Stimulated activated CD8-positive, alpha-beta memory T cell treated with anti-CD3 and anti-CD28 coated beads, Interleukin-4, amount 100 ng/mL, for 24 hours (primary cell): ENCODE data around the gene SLX1A.
"Not testable (repeated sequence)": the region's sequence is repeated elsewhere in the genome, so short reads cannot be mapped to it uniquely, and the experiment has no call there.

ENCODE experiments used
- DNase-seq: peaks from one replicate; pipeline ENCODE4 v3.0.0-alpha.2; 2020; ENCODE audit warnings: low read depth

The SLX1A gene

DNA sequence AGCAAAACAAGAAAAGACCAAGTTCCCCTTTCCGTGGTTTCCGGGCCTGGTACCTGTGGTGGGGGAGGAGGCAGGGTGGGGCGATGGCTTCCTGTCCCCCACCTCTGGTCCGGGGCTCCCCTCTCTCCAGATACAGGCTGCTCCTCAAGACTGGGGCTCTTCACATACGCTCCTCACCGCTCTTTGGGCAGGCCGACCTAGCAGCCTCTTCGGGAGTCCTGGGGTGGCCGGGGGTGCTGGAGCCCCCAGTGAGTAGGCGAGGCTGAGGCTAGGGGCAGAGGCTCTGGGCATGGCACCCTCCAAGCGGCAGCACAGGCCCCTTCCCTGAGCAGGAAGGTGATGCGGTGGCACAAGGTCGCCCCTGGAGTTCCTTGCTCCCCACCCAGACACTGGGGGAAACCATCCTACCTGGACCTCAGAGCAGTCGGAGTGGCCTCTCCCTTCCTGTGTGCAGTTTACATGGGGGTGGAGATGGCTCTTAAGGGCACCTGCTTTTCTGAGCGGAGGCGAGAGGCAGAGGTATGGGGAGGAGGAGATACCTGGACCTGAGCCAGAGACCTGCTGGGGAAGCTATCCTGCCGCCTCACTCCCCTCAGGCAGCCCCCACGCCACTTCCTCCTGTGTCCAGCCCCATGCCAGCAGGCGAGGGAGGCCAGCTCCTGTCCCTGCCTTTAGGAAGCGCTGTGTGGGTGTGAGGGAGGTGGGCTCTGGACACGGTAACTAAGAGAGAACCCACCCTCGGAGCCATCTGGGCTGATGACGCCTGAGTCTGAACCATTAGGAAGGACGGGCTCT, 9.4 kb upstream of the SLX1A start:
- peak; percentile 59 for DNase-seq

DNA sequence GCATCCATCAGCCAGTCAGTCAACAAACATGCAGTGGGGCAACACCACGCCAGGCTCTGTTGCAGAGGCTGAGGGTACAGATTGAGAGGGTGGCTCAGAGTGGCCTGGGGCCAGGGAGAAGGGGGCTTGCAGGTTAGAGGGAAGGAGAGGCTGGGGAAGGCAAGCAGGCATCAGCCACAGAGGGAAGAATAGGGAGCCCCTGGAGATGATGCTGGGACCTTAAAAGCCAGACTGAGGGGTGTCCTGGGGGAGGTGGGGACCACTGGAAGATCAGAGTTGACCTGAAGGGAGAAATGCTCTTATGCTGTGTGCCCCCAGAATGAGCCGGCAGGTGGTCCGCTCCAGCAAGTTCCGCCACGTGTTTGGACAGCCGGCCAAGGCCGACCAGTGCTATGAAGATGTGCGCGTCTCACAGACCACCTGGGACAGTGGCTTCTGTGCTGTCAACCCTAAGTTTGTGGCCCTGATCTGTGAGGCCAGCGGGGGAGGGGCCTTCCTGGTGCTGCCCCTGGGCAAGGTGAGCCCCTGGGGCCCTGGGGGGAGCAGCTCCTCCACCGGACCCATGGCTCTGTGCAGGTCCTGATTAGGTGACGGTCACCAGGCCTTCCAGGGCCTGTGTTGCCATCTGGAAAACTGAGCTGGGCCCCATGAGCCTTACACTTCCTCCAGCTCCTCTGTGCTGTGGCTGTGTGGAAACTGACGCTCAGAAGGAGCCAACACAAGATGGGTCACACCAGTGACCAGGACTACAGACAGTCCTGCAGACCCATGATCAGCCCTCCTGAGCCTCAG, 8.6 kb upstream of the SLX1A start:
- DNase-seq, result no peak

DNA sequence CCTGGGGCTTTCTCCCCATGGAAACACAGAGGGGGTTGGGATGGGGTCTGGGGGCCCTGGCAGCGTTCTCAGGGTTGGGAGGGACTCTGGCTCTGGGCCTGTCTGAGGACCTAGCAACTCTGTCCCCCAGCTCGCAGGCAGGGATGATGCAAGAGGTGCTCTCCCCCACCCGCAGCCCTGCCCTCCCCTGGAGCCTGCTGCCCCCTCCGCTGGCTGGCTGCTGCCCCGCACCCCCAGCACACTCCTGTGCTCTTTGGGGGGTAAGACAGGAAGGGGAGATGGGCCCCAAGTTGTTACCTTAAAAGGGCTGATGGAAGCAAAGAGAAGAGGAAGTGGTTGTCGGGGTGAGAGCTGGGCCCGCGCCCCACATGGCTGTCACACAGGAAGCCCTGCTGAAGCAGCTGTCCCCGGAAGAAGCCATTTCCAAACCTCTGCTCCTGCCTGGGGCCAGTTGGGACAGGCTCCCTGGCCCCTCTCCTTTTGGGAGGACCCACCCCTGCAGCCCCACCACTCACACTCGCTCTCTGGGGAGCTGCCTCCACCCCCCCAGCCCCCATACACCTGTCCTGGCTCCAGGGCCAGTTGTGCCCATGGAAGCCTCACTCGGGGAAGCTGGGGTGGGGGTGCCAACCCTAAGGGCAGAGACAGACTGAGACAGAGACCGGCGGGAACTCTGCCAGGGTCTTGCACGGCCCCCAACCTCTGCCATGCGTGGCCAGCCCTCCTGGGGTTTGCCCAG, 7.8 kb upstream of the SLX1A start:
- DNase-seq, result peak; percentile 74

DNA sequence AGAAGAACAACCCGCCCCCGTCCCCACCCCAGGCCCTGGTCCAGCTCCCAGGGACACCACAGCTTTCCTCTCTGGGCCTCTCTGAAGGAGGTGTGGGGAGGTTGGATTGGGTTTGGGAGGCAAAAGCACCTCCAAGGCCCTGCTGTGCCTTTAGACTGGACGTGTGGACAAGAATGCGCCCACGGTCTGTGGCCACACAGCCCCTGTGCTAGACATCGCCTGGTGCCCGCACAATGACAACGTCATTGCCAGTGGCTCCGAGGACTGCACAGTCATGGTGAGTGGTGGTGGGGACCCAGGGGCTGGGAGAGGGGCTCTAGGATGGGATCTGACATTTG, 7.3 kb upstream of the SLX1A start:
- no peak for DNase-seq

DNA sequence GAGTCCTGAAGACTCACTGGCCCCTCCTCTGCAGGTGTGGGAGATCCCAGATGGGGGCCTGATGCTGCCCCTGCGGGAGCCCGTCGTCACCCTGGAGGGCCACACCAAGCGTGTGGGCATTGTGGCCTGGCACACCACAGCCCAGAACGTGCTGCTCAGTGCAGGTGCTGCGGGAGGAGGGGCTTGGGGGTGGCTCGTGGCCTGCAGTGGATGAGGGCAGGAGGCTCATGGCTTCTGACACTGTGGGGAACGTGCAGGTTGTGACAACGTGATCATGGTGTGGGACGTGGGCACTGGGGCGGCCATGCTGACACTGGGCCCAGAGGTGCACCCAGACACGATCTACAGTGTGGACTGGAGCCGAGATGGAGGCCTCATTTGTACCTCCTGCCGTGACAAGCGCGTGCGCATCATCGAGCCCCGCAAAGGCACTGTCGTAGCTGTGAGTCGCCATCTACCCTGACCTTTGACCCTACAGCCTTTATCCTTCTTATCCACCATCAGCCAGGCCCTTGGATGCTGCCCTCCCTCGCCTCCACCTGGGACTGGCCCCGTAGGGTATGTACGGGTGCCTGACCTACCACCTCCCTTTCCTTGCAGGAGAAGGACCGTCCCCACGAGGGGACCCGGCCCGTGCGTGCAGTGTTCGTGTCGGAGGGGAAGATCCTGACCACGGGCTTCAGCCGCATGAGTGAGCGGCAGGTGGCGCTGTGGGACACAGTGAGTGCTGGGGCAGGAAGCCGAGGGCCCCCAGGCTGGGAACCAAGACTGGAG, 6.7 kb upstream of the SLX1A start:
- DNase-seq, result peak; percentile 81

DNA sequence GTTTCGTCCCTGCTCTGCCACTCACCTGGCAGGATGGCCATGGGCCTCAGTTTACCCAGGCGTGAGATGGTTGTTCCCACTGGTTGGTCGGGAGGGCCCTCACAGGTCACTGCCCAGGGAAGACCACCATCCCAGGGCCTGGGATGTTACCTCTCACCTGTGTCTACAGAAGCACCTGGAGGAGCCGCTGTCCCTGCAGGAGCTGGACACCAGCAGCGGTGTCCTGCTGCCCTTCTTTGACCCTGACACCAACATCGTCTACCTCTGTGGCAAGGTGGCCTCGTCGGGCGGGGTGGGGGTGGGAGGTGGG, 6.2 kb upstream of the SLX1A start:
- no peak for DNase-seq

DNA sequence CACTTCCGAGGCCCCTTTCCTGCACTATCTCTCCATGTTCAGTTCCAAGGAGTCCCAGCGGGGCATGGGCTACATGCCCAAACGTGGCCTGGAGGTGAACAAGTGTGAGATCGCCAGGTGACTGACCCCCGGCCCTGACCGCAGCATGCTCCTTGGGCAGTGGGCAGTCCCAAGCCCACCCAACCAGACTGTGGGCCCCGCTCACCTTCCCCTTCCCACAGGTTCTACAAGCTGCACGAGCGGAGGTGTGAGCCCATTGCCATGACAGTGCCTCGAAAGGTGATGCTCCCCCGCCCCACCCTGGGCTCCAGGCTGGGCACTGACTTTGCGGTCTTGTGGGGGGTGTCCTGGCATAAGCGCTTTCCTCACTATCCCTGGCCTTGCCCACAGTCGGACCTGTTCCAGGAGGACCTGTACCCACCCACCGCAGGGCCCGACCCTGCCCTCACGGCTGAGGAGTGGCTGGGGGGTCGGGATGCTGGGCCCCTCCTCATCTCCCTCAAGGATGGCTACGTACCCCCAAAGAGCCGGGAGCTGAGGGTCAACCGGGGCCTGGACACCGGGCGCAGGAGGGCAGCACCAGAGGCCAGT, 5.6 kb upstream of the SLX1A start:
- no peak for DNase-seq

DNA sequence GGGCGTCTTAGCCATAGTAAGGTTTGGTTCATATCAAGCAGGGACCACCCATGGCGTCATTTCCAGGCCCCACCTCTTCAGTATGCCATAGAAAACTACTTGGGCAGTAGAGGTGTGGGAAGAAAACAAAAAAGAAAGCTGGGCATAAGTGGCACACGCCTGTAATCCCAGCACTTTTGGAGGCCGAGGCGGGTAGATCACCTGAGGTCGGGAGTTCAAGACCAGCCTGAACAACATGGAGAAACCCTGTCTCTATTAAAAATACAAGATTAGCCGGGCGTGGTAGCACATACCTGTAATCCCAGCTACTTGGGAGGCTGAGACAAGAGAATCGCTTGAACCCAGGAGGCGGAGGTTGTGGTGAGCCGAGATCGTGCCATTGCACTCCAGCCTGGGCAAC, 2.5 kb upstream of the SLX1A start:
- not testable (repeated sequence) for DNase-seq

DNA sequence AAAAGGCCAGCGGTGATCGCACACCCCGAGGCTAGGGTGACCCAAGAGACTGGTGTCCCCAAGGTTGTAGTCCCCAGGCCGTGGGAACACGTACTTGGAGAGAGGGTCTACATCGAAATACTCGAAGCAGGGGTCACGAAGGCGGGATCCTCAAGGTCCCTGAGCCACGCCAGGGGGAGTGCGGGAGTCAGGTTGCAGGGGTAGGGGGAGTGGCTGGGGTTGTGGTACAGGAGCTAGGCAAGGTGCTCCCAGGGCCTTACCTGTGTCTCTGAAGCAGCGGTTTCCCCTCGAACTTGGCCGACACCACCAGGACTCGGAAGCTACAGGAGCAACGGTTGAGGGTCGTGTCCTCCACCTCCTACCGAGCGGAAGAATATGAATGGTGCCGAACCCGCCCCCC, 577 bp upstream of the SLX1A start:
- not testable (repeated sequence) for DNase-seq

DNA sequence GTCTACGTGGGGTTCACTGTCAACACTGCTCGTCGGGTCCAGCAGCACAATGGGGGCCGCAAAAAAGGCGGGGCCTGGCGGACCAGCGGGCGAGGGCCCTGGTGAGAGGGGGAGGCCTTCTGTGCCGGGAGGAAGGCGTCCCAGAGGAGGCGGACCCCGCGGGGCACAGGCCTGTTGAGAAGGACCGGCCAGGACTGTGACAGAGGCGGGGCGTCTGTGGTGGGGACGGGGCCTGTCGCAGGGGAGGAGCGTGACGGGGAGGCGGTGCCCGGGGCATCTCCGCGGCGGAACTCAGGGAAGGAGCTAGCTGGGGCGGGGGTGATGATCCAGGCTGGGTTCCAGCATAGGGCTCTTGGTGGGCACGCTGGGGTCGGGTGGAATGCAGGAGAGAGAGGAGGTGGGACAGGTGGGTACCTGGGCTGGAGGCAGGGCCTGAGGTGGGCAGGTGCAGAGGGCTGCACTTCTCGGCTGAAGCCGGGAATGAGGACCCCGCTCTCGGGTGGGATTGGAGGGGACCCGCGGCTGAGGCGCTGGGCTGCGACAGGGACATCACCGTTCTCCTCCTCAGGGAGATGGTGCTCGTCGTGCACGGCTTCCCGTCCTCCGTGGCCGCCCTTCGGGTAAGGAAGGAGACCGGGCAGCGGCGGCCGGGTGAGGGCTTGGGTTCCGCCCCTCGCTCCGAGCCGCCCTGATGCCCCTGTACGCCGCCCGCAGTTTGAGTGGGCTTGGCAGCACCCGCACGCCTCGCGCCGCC, 674 bp downstream of the SLX1A start:
- DNase-seq, result not testable (repeated sequence)

DNA sequence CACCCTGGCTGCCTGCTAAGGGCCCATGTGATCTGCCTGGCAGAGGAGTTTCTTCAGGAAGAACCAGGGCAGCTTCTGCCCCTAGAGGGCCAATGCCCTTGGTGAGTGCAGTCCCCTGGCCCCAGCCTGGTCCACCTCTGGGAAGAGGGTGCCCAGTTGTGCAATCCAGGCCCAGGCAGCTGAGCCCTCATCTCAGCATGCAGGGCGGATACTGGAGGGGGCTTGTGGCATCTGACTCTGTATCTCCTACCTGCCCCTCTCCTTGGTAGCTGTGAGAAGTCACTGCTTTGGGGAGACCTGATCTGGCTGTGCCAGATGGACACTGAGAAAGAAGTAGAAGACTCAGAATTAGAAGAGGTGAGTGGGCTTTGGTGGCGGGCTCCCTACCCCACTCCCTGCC, 3.3 kb downstream of the SLX1A start:
- not testable (repeated sequence) for DNase-seq

DNA sequence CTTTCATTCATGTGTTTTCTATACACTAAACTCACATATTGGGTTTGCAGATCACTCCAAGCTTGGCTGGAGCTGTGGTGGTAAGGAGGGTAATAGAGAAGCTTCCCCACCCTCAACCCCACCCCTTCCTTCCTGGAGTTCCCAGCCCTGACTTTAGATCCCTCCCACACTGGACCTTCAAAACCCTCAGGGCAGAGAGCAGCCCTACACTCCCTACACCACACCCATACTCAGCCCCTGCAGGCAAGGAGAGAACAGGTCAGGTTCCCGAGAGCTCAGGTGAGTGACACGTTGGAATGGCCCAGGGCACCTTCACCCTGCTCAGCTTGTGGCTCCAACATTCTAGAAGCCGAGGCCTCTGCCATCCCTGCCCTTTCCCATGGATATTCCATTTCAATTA, 5.4 kb downstream of the SLX1A start, which contains the start of gene SULT1A3:
Gene SULT1A3, plus strand, starts transcription at position 207 of the 400 bp plus-strand sequence. CDS start 1,474 bp downstream, outside the sequence.
- DNase-seq, result not testable (repeated sequence)

DNA sequence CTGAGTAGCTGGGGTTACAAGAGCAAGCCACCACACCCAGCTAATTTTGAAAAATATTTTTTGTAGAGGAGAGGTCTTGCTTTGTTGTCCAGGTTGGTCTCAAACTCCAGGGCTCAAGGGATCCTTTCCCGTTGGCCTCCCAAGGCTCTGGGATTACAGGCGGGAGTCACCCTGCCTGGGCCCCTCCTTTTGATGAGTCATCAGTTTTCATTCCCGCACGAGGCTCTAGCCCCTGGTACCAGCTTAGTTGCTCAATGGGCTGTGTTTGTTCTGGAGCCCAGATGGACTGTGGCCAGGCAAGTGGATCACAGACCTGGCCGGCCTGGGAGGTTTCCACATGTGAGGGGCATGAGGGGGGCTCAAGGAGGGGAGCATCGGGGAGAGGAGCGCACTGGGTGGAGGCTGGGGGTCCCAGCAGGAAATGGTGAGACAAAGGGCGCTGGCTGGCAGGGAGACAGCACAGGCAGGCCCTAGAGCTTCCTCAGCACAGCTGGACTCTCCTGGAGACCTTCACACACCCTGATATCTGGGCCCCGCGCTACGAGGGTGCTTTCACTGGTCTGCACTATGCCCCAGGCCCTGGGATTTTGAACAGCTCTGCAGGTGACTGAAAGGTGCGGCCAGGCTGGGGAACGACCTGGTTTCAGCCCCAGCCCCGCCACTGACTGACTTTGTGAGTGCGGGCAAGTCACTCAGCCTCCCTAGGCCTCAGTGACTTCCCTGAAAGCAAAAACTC, 6.1 kb downstream of the SLX1A start:
- not testable (repeated sequence) for DNase-seq

DNA sequence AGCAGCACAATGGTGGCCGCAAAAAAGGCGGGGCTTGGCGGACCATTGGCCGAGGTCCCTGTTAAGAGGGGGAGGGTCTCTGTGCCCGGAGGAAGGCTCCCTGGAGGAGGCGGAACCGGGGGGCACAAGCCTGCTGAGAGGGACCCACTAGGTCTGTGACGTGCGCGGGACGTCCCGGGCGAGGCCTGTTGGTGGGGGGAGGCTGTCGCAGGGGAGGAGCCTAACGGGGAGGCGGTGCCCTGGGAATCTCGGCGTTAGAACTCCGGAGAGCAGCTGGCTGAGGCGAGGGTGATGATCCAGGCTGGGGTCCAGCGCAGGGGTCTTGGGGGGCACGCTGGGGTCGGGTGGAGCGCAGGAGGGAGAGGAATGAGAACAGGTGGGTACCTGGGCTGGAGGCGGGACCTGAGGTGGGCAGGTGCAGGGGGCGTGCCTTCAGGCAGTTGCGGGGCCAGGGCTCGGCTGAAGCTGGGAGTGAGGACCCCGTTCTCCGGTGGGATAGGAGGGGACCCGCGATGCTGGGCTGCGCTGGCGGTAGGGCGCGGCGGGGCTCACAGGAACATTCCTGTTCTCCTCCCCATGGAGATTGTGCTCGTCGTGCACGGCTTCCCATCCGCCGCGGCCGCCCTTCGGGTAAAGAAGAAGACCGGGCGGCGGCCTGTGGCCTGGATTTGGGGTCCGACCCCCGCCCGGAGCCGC, 12.0 kb downstream of the SLX1A start:
- not testable (repeated sequence) for DNase-seq

DNA sequence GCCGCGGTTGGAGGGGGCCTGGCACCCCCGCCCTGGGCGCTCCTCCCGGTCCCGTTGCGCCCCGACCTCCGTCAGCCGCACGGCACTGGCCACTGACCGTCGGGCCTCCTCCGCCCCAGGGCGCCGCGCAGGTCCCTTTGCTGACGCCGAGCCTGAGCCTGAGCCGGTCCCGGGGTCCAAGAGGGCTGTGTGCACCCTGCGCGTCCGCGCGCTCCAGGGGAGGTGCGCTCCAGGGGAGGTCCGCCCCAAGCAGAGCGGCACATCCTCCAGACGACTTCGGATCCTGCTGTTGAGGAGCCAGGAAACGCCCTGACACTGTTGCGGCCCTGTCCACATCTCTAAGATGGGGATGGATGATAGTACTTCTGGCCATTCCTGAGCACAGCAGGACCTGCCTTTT, 12.6 kb downstream of the SLX1A start:
- DNase-seq, result not testable (repeated sequence)

DNA sequence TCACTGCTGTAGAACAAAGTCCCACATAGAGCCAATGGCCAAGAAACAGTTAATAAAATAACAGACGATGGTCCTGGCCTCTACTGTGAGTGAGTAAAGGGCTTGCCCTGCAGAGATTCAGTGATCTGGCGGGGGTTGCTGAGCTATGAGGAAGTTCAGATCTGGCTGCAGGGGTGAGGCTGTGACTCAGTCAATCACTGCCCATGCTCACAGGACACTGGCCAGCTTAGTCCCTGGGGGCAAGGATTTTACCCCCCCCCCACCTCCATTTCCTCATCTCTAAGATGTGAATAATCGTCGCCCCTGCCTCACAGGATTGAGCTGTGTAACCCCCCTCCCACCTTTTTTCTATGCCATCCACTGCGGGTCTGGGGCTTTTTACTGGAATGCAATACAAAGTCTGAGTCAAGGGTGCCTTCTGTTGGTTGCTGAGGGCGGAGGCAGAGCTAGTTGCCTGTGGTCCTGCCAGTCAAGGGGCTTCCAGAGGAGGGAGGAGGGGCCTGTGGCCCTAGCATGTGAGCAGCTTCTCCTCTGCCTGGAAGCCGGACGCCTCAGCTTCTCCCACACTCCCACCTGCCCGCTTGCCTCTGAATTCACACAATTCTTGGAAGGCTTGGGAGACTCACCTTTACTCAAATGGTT, 13.5 kb downstream of the SLX1A start:
- not testable (repeated sequence) for DNase-seq

DNA sequence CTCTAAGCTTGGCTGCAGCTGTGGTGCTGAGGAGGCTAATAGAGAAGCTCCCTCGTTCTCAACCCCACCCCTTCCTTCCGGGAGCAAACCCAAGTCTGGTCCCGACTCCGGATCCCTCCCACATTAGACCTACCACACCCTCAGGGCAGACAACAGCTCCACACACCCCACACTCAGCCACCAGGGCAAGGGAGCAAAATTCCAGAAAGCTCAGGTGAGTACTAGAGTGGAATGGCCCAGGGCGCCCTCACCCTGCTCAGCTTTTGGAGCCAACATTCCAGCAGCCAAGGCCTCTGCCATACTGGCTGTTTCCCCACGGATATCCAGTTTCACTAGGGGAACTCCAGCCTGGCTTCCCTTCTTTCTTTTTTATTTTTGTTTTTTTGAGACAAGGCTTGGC, 15.4 kb downstream of the SLX1A start:
- DNase-seq, result not testable (repeated sequence)

DNA sequence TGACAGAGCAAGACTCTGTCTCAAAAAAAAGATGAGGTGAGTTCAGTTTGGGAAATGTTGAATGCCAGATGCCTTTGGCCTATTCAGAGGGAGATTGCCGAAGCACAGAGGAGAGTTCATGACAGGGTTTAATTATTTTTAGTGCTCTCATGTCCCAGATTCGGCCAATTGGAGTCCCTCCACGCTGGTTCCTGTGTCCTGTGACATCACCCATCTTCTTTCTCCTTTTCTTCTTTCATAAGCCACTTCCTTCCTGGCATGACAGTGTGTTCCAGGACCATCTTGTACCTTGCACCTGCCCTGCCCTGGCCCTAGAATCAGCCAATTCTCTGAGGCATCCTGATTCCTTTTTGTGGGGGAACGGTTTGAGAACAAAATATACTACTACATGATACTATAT, 17.7 kb downstream of the SLX1A start:
- not testable (repeated sequence) for DNase-seq

DNA sequence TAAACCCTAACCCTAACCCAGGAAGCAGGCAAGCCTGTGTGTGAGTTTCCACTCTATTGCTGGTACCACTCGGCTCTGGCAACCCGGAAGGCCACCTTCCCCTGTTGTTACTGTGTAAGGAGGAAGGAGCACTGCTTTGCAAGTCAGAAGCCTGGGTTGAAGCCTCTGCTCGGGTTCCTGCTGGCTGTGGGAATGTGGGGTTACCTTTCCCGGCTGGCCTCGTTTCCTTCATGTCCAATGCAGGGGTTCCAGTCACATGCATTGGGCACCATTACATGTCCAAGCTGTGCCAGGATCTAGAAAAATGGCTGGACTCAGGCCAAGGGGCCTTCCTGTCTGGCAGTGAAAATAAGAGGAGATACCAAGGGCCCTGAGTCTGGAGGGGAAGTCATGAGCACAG, 23.4 kb downstream of the SLX1A start:
- not testable (repeated sequence) for DNase-seq
